MV-4-11 (cell line): ENCODE measurements around the gene RAI1.
A peak's percentile ranks its signal among the peaks of the same experiment; 100 is the strongest.

Experiments
- DNase-seq: peaks from one replicate; lab custom pipeline; 2025; lab: John Stamatoyannopoulos, UW

RAI1 gene

DNA sequence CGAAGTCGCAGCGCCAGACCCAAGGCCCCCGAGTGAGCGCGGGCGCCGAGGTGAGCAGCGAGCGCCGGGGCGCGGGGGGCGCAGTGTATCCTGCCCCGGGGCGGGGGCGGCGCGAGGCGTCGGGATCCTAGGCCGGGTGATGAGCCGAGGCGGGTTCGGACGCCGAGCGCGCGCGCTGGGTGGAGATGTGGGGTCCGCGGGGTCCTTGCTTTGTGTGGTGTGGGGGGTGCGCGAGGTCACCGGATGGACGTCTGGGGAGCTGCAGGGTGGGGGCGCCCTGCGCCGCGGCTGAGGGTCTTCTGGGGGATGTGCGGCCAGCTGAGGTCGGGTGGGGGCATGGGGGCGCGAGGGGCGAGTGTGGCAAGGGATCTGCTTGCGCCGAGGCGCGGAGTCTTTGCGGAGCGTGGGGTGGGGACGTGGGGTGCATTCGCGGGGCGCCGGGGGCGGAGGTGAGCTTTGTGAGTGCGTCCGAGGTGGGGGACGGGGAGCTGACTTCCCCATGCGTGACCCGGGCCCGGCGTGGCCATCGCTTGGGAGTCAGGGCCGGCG is 560 bp downstream of the RAI1 start:
- DNase-seq = no peak

- DNase-seq = peak; percentile 53
These were observed 1.1 kb downstream of the RAI1 start for GRCh38 chr17:17682293-17682736.

DNA sequence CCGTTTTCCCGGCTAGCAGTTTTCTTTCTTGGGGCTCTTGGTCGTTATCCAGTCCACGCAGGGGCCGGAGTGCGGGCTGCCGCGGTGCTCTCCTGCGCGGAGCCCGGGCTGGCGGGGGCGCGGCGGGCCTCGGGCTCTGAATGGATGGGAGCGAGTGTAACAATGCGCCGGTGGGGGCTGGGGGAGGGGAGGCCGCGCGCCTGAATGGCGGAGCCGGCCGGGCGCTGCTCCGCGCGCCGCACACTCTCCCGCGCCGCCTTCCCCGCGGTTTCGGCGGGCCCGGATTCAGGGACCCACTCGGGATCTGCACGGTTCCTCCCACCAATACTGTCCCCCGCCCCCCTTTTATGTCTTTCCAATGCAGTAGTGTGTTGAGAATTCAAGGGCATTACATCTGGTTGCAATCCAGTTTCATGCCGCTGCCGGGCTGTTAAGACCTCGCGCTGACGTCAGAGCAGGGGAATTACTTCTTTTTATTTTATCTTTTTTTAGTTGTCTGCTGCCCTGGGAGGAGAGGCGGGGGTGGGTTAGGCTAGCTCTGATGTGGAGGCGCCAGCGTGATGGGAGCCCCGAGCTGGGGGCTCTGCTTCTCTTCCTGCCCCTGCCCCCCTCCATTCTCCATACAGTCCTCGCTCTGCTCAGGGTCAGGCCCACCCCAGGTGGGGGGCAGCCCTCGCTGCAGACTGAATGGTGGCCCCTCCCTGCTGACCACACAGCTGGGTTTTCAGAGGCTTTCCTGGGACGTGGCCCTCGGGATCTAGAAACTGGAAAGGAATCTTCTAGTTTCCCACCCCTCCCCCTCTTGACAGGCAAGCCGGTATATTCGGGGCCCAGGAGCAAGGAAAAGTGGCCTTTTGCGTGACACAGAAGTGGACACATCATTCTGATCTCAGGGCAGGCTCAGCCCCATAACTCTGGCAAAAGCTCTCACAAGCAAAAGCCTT is 1.8 kb downstream of the RAI1 start:
- peak; percentile 32 for DNase-seq

- DNase-seq = no peak
These were observed 2.6 kb downstream of the RAI1 start for GRCh38 chr17:17683710-17684365.

- no peak for DNase-seq
These were observed 3.9 kb downstream of the RAI1 start for GRCh38 chr17:17684906-17685774.

DNA sequence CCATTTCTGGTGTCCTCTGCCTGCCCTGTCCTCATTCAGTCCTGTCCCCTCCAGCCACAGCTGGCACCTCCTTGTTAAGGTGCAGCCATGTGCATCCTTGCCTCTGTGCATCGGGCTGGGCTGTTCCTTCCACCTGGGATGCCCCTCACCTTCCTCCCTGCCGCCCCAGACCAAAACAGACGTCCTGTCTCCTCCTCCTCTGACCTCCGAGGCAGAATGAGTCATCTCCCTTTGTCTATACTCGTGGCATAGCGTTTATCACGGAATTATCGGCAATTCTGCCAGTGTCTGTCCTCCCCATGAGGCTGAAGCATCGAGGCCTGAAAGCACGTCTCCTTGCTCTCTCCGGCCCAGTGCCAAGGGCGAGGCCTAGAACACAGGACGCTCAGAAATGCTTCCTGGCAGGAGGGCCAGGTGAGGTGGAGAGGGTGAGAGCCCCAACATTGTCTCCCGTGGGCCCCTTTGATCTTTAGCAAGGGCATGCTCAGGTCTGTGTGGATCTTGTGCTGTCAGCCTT is 4.6 kb downstream of the RAI1 start:
- DNase-seq = peak; percentile 12

GRCh38 chr17:17689312-17689711 is 8.1 kb downstream of the RAI1 start:
- DNase-seq = no peak

DNA sequence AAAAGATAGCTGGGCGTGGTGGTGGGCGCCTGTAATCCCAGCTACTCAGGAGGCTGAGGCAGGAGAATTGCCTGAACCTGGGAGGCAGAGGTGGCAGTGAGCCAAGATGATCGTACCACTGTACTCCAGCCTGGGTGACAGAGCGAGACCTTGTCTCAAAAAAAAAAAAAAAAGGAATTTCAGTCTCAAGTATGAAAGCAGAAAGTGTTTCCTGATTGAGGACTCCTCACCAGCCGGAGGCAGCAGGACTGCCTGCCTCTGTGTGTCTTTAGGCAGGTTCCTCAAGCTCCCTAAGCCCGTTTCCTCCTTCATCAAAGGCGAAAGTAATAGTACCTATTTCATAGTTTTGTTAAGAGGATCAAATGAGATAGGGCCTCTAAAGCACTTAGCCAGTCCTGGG is 9.0 kb downstream of the RAI1 start:
- DNase-seq = peak; percentile 49

DNA sequence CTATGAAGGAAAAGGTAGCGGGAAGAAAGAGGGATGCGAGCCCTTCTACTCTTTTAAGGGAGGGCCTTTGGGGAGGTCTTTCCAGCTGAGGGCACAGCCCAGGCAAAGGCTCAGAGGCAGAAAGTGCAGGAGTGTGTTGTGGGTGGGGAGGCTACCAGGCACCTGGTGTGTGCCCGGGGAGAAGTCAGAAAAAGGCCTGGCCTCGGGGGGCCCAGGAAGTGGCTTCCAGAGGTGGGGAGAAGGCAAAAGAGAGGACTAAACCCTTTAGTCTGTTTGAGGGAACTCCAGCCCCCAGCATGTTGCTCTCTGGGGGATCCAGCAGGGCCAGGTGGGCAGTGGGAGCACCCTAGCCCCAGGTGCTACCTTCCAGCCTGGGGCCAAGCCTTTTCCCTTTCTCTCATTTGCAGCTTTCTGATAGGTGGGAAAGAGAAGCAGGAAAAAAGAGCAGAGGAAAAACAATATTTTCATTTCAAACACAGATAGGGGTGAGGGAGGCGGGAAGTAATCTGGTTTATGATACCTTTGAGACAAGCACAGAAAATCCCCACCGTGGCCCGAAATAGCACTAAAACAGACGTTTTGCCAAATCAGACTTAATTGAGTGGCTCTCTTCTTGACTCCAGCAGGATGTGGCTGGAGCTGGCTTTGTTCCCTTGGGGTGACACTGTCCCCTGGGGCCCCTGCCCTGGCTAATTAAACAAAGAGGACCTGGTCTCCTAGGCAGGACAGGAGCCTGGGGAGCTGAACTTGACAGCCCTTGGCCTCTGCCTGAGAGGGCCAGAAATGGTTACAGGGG is 10.4 kb downstream of the RAI1 start:
- no peak for DNase-seq

DNA sequence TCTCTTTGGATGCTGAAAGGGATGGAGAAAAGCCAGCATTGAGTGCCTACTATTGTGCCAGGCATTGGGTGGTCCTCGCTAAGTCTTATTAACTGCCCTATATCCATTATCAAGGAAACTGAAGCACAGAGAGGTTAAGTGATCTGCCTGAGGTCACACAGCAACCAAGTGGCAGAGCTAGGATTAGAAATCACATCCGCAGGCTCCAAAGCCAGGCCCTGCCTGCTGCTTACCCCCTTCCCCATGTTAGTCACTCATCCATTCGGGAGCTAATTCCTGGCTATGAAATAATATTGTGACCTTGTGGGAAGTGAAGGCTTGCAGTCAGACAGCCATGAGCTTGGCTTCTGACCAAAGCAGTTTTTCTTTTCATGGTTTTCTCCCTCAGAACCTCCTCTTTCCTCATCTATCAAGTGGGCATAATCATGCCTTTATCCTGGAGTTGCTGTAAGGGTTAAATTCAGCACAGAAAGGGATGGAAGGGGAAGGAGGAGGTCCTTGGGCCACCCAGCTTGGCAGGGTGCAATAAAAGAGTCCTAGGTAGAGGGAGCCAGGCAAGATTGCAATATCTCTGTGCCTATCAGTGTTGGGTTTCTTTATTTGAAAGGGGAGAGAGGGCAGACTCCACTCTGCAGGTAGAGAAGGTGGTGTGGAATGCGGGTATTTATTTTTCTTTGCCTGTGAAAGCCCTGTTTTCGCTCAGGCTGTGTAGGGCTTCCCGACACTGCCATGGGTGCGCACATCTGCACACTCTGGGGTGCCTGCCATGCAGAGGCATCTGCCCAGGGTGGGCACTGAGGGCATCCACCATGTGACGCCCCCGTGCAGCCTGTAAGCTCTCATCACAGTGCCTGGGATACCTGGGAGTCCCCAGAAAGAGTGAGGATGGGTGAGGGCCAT is 11.3 kb downstream of the RAI1 start:
- peak; percentile 13 for DNase-seq

GRCh38 chr17:17693253-17694168 is 12.3 kb downstream of the RAI1 start:
- no peak for DNase-seq

GRCh38 chr17:17694169-17695081 is 13.2 kb downstream of the RAI1 start:
- DNase-seq = peak; percentile 50

- no peak for DNase-seq
These were observed 14.8 kb downstream of the RAI1 start for GRCh38 chr17:17696085-17696484.

DNA sequence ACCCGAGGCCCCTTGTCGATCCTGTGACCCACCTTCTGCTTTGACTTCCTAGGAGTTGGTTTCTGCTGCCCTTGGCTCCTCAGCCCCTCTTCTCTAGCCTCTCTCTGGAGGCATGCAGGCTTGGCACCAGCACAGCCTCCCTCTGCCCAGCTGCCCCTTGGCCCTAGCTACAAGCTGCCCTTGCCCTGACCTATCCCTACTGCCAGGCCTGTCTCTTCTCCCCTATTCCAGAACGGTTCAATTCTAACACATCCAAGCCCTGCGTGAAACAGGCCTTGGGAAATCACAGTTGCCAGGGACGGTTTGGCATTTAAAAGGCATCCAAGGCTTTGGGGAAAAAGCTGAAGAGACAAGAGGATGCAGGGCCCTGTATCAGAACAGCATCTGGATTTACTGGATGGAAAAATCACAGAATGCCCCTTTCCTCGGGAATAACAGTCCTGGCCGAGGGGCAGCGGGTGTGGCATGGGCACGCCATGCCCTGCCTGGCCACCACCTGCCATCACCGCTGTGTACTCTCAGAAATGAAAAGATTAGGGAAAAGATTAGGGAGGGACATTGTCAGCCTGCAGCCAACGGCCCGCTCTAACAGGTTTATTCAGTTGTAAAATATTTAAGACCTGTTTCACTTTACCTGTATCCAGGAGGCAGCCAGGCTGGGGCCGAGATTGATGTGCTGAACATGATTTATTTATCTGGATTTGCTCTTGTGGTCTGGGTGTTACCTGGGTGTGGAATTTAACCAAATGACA is 15.8 kb downstream of the RAI1 start:
- no peak for DNase-seq

- DNase-seq = no peak
These were observed 17.1 kb downstream of the RAI1 start for GRCh38 chr17:17698371-17698770.

DNA sequence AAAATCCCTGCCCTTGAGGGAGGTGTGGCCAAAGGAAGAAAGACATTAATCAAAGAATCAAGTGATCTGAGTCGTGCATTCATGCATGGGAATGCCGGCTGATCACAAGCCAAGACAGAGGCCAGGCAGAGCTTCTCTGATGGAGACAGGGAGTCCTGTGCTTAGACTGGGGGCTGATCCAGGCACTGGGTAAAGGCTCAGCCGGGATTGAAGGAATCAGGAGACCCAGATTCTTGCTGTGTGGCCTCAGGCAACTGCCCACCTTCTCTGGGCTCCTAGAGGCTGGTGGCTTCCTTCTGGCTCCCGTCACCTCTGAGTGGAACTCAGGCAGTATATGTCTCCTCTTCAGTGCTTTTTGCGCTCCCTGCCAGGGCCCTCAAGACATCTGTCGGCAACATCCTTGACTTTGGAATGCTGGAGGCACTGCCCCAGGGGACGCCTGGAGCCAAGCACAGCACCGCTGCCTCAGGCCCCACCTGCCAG is 17.7 kb downstream of the RAI1 start:
- DNase-seq = no peak

DNA sequence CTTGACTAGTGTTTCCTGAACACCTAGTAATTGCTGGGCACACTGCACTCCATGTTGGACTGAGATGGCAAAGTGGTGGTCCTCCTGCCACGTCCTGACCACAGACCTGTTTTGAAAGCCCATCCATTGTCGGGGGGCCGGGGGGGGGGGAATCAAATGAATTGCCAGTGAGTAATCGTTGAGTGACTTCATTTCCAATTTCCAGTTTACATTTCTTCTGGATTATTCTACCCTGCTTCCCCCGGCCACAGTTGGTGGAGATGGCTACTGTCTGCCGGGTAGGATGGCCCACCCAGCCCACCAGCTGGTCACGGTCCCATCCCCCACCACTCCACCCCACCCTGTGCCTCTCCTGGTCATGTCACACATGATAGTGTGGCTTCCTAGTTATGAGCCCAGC is 18.2 kb downstream of the RAI1 start:
- no peak for DNase-seq
